LoVo (cell line): ENCODE measurements around the gene MMS19.
A peak's percentile ranks its signal among the peaks of the same experiment; 100 is the strongest.
"Not testable (repeated sequence)": the region's sequence is repeated elsewhere in the genome, so short reads cannot be mapped to it uniquely, and the experiment has no call there.

Experiments used
- DNase-seq: peaks from one replicate; pipeline ENCODE4 v3.0.0-alpha.2; 2016; ENCODE audit warnings: low spot score

The MMS19 gene

DNA sequence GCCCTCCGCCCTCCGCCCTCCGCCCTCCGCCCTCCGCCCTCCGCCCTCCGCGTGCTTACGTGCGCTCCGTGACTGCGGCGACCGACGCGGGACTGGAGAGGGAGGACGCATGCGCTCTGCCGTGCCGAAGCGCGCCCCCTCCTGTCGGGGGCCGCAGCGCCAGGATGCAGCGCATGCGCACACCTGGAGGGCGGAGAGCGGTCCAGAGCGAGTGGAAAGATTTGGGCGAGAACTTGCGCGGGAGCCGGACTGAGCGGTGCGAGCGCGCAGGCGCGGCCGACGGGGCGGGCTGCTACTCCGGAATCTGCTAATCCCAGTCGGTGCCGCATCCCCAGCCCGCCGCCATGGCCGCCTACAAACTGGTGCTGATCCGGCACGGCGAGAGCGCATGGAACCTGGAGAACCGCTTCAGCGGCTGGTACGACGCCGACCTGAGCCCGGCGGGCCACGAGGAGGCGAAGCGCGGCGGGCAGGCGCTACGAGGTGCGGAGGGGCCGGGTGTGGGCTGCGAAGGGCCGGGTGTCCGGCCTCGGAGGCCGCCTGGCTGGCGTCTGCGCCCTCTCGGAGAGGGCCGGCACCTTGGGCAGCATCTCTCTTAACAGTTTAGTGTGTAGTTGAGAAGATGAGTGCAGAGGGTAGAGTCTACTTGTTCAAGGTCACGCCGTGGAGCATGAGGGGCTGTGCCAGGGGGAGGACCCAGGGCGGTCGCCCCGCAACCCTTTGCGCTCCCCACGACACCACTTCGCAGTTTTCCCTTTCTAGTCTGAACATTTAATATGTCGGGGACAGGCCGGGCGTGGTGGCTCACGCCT is 72.1 kb downstream of the MMS19 start, which contains the start of gene PGAM1:
Gene PGAM1 (plus strand): TSS at position 228 of the 812 bp plus-strand sequence. CDS start 117 bp downstream, at position 345.
- DNase-seq = peak; percentile 97

DNA sequence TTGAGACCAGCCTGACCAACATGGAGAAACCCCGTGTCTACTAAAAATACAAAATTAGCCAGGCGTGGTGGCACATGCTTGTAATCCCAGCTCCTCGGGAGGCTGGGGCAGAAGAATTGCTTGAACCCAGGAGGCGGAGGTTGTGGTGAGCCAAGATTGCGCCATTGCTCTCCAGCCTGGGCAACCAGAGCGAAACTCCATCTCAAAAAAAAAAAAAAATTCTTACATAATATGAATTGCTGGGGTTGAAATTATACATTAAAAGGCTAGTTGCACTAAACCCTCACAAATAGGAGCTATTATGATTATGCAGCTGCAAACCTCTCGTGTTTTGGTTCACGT is 74.5 kb downstream of the MMS19 start:
- DNase-seq = not testable (repeated sequence)

DNA sequence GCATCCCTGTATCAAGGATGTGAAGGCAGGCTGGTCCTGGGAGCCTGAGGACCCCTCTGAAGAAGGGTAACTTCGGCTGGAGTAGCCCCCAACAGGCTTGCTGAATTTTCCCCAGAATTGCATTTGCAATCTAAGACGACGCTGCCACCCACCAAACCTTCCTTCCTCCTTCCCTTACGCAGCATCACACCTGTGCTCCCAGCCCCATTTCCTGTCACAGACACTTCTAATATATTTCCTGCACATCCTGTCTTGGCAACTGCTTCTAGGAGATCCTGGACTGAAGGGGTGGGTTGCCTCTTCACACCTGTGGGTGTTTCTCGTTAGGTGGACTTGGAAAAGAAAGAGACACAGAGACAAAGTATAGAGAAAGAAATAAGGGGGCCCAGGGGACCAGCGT is 81.7 kb downstream of the MMS19 start:
- DNase-seq = no peak

DNA sequence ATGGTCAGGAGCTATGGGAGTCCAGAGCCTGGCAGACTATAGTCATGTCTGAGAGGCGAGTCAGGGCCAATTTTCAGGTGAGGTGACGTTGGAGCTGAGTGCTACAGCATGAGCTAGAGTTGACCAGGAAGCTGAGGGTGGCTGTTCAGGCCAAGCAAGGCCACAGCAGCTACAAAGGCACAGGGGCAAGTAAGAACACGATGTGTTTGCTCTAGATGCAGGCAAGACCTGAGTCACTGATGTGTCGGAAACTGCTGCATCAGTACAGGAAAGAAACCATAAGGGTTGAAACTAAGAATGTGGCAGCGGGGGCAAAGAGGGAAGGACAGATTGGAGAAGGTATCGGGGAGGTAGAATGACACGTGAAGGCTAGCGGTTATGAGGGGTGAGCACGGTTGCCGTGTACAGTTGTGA is 85.3 kb downstream of the MMS19 start:
- DNase-seq = peak; percentile 26

DNA sequence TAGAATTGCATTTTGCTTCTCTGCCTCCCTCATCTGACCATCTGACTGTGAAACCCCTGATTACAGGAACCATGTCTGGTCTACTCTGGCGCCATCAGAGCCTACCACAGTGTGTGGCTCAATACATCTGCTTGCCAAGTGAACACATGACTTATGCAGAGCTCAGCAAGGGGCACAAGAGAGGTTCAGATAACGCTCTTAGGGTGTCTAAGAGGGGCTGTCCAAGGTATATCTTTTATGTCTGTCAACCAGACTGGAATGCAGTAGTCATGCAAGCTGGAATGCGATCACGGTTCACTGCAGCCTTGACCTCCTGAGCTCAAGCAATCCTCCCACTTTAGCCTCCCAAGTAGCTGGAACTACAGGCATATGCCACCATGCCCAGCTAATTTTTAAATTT is 86.8 kb downstream of the MMS19 start:
- DNase-seq = no peak

DNA sequence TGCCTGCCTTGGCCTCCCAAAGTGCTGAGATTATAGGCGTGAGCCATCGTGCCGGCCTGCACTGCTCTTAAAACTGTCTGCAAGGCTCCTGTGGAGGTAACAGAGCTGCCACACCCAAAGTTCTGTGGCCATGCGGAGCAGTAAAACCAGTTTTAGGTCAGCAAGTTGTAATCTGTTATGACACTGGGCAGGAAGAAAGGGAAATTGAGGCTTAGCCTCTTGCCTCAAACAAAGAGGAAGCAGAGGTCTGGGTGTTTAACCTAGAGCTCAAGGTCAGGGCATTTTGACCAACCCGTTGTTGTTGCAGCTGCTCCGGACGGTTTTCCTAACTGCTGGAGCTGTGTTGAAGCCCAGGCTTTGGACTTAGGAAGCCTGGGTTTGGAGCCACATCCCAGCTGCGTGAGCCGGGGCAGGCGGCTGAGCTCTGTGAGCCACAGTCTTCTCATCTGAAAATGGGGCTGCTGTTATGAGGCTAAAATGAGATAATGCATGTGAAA is 89.7 kb downstream of the MMS19 start:
- DNase-seq = peak; percentile 49
